Testis (tissue), 2 donors: ENCODE measurements around the gene ARTN.

Experiments used
- POLR2A ChIP-seq: fragments of 450-650 bp; IDR thresholded peaks from one replicate; pipeline ENCODE4 v1.6.1; 2017; ENCODE audit warnings: antibody characterized with exemption, mild to moderate bottlenecking, moderate library complexity
- TF ChIP-seq, protein P1 (sequence below), 3 experiments: fragments of 450-650 bp in 2 of 3; fragments of 200-600 bp in 1 of 3; sonication (generic) in 1 of 3; IDR thresholded peaks; one replicate each; pipeline ENCODE4 v1.5.1; 2016 to 2019; ENCODE audit warnings: antibody characterized with exemption in 3 of 3, mild to moderate bottlenecking in 2 of 3, moderate library complexity in 1 of 3

DNA sequence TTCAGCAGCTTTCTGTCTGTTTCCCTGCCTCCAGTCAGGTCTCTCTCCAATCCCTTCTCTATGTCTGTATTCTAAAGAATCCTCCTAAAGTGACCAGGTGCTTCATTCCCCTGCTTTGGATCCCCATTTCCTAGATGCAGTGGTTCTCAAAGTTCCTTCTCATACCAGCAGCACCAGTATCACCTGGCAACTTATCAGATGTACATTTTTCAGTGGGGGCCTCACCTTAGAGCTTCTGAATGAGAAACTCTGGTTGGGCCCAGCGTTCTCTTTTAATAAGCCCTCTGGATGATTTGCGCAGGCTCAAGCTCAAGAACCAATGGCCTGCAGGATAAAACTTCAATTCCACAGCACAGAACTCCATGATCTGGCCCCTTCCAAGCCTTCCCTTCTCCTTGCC, 25.4 kb upstream of the ARTN start:
- TF ChIP-seq POLR2A: no peak
- TF ChIP-seq, protein P1, sequence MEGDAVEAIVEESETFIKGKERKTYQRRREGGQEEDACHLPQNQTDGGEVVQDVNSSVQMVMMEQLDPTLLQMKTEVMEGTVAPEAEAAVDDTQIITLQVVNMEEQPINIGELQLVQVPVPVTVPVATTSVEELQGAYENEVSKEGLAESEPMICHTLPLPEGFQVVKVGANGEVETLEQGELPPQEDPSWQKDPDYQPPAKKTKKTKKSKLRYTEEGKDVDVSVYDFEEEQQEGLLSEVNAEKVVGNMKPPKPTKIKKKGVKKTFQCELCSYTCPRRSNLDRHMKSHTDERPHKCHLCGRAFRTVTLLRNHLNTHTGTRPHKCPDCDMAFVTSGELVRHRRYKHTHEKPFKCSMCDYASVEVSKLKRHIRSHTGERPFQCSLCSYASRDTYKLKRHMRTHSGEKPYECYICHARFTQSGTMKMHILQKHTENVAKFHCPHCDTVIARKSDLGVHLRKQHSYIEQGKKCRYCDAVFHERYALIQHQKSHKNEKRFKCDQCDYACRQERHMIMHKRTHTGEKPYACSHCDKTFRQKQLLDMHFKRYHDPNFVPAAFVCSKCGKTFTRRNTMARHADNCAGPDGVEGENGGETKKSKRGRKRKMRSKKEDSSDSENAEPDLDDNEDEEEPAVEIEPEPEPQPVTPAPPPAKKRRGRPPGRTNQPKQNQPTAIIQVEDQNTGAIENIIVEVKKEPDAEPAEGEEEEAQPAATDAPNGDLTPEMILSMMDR (IDR thresholded peaks at IDR 0.05): no peak
